Endothelial cell of umbilical vein (primary cell): ENCODE results near the gene TSPAN15.

ENCODE experiments used
- EZH2 ChIP-seq: IDR thresholded peaks from 2 replicates; pipeline ENCODE4 v1.6.1; 2012; ENCODE audit warnings: borderline replicate concordance, low read depth, mild to moderate bottlenecking, moderate library complexity, low read length, inconsistent platforms; ENCODE audit not compliant: severe bottlenecking
- FOS ChIP-seq: IDR thresholded peaks from 2 replicates; pipeline ENCODE4 v1.6.1; 2011; ENCODE audit warnings: mild to moderate bottlenecking, low read length, moderate library complexity, borderline replicate concordance; ENCODE audit not compliant: insufficient read depth
- JUN ChIP-seq: IDR thresholded peaks from 2 replicates; pipeline ENCODE4 v1.6.1; 2011; ENCODE audit warnings: borderline replicate concordance, low read depth; ENCODE audit not compliant: insufficient read length, insufficient read depth
- MAX ChIP-seq: IDR thresholded peaks from 2 replicates; pipeline ENCODE4 v1.6.1; 2011; ENCODE audit not compliant: insufficient read depth, insufficient read length
- POLR2A ChIP-seq: IDR thresholded peaks from 2 replicates; pipeline ENCODE4 v1.6.1; 2012; ENCODE audit warnings: low read depth, mild to moderate bottlenecking, control low read depth, low read length
- POLR2AphosphoS5 ChIP-seq: IDR thresholded peaks from 2 replicates; pipeline ENCODE4 v1.6.1; 2012; ENCODE audit warnings: low read depth, mild to moderate bottlenecking, control low read depth, low read length, moderate library complexity; ENCODE audit not compliant: insufficient read depth
- TF ChIP-seq, protein P1 (sequence below), 2 donors: IDR thresholded peaks; 1 replicate in 1 of 2; 2 replicates in 1 of 2; pipeline ENCODE4 v1.5.1; 2011; ENCODE audit warnings: low read length in 2 of 2, mild to moderate bottlenecking in 2 of 2, moderate library complexity in 2 of 2, control low read depth in 1 of 2, inconsistent platforms in 1 of 2, low read depth in 1 of 2; ENCODE audit not compliant: insufficient read depth in 1 of 2; ENCODE audit errors: extremely low read depth in 1 of 2

- TF ChIP-seq, protein P1, sequence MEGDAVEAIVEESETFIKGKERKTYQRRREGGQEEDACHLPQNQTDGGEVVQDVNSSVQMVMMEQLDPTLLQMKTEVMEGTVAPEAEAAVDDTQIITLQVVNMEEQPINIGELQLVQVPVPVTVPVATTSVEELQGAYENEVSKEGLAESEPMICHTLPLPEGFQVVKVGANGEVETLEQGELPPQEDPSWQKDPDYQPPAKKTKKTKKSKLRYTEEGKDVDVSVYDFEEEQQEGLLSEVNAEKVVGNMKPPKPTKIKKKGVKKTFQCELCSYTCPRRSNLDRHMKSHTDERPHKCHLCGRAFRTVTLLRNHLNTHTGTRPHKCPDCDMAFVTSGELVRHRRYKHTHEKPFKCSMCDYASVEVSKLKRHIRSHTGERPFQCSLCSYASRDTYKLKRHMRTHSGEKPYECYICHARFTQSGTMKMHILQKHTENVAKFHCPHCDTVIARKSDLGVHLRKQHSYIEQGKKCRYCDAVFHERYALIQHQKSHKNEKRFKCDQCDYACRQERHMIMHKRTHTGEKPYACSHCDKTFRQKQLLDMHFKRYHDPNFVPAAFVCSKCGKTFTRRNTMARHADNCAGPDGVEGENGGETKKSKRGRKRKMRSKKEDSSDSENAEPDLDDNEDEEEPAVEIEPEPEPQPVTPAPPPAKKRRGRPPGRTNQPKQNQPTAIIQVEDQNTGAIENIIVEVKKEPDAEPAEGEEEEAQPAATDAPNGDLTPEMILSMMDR (IDR thresholded peaks at IDR 0.05; ENCODE audit: extremely low read depth in 1 of 2, insufficient read depth in 1 of 2, low read depth in 1 of 2, low read length in 2 of 2), result no peak
- no peak for TF ChIP-seq POLR2A
- no peak for TF ChIP-seq JUN
- no peak for TF ChIP-seq FOS
- TF ChIP-seq POLR2AphosphoS5, result no peak
- TF ChIP-seq EZH2, result no peak
- no peak for TF ChIP-seq MAX
These were observed 29.5 kb upstream of the TSPAN15 start for GRCh38 chr10:69421611-69422308.
